ENCODE results near the gene B4GALNT4. TPM values are rescaled to one million over a fixed set of nuclear protein-coding genes. Genes with fewer than 3 reads are reported as not detected.

Gene B4GALNT4
- total and polyA plus RNA-seq, 2 of the 8 experiments (the other 6 are each of a cell fraction or from before 2014, with no cell fraction given) = 40.9 to 76.3 TPM

DNA sequence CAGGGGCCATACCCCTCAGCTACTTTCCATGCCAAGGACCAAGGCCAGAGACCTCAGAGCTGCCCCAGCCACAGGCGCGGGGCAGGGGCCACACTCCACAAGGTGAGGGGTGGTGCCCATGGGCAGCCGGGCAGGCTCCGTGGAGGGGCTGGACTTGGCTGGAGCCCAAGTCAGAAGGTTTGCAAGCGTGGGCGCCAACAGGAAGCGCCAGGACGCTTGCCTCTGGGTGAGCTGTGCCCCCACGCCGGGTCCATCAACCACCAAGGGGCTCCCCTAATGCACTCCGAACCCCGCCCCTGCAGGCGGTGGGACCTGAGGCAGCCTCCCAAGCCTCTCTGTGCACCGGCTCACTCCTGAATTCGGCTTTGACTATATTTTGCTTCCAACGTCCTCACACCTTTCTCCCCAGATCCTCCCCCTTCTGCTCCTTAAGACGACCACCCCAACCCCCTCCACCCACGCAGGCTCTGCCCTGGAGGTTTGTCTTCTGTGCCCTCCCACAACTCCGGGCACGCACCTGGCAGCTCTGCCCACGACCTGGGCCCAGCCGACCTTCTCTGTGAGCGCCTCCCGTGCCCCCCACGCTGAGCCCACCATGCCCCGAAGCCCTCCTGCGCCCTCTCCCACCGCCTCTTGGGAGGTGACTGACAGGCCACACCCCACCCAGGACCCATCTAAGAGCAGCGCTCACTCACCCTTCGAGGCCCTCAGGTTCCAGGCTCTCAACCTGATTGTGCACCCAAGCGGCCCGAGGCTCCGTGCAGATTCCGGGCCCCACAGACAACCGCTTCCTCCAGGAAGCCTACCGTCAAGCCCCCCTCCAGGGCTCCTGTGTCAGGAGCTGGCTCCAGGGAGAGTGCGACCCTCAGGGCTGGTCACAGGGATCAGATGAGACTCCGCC is 22.1 kb downstream of the B4GALNT4 start:
- Histone ChIP-seq H3K4ac (replicated peaks; ENCODE audit: insufficient read length, low read depth, low read length) (no peak overlapping the region), H4K20me1 (replicated peaks in 1 of 2; ENCODE audit: control insufficient read depth in 1 of 2, insufficient read depth in 2 of 2, low read length in 2 of 2) (peaks cover under 1 to 9% of the 10 kb centered on the region in 2 experiments), H3K23ac (ENCODE audit: insufficient read length) (no peak overlapping the region), H2AK5ac (ENCODE audit: low read depth, low read length) (no peak overlapping the region), H3K4me3 (ENCODE audit: extremely low read depth in 1 of 4, insufficient read depth in 2 of 4, low read depth in 3 of 4, low read length in 4 of 4) (no peak overlapping the region), H3K27ac (ENCODE audit: low read depth, low read length) (no peak overlapping the region), H2AFZ (ENCODE audit: low read length) (no peak overlapping the region), H2BK5ac (ENCODE audit: low read depth, low read length) (no peak overlapping the region), H3K79me2 (ENCODE audit: control insufficient read depth in 1 of 2, insufficient read depth in 2 of 2, low read length in 2 of 2) (no peaks in the 10 kb centered on the region), H3K4me2 (ENCODE audit: insufficient read depth in 1 of 2, low read depth in 2 of 2, low read length in 2 of 2) (no peak overlapping the region), H3K23me2 (ENCODE audit: low read depth, low read length) (peaks cover 10% of the 10 kb centered on the region; the same call in 1 of the 2 replicates), H2BK15ac (ENCODE audit: low read length) (no peak overlapping the region; the same call in 1 of the 2 replicates), H2BK20ac (ENCODE audit: low read length) (no peak overlapping the region), H3K18ac (ENCODE audit: extremely low read depth, low read length) (no peak overlapping the region), H2BK12ac (ENCODE audit: low read depth, low read length) (no peak overlapping the region), H3K27me3 (replicated peaks in 1 of 4; ENCODE audit: control insufficient read depth in 3 of 4, extremely low read depth in 1 of 4, insufficient read depth in 3 of 4, low read length in 3 of 4) (no peaks in the 10 kb centered on the region), H3K9me3 (ENCODE audit: insufficient read depth in 2 of 2, low read depth in 1 of 2, low read length in 1 of 2) (peaks cover 7 to 9% of the 10 kb centered on the region in 2 experiments), H3K79me1 (ENCODE audit: low read depth, low read length) (peaks cover 2% of the 10 kb centered on the region; the same call in 1 of the 2 replicates), H4K91ac (replicated peaks; ENCODE audit: insufficient read length, low read length) (no peak overlapping the region), H3K14ac (ENCODE audit: insufficient read length) (no peak overlapping the region), H2BK120ac (replicated peaks; ENCODE audit: low read depth, low read length) (no peak overlapping the region), H3K4me1 (replicated peaks in 1 of 4; ENCODE audit: control insufficient read depth in 3 of 4, insufficient read depth in 4 of 4, low read length in 3 of 4) (peaks cover 6 to 15% (median 6%) of the 10 kb centered on the region in 4 experiments; a peak in 6 of 7 replicates), H4K5ac (ENCODE audit: insufficient read length, low read depth, low read length) (no peak overlapping the region), H3K9ac (replicated peaks in 1 of 4; ENCODE audit: extremely low read depth in 1 of 4, low read depth in 3 of 4, low read length in 3 of 4) (no peak overlapping the region), H3K56ac (replicated peaks; ENCODE audit: insufficient read length, low read depth, low read length) (no peak overlapping the region), H3K36me3 (ENCODE audit: control insufficient read depth in 2 of 4, insufficient read depth in 4 of 4, low read length in 3 of 4) (no peaks in the 10 kb centered on the region), H4K8ac (ENCODE audit: extremely low read depth, insufficient read depth, low read length) (no peak overlapping the region)
- DNase-seq (ENCODE audit: low read depth in 1 of 2, low spot score in 2 of 2) (no peak), FAIRE-seq (no peak)
- CTCF ChIA-PET (ENCODE audit: partially characterized antibody) = interaction anchor here (0.9 to 2.3 kb wide), 11 partner anchors 13 to 166 kb away, joined by 3 to 11 read pairs (median 4); no protein-coding TSS in a partner anchor
- POLR2A ChIA-PET (ENCODE audit: partially characterized antibody) = interaction anchor here (0.6 to 4.2 kb wide), 6 partner anchors 8 to 428 kb away, joined by 3 to 20 read pairs (median 4); no protein-coding TSS in a partner anchor
- WGBS, 2 experiments (ENCODE audit: extremely low coverage in 1 of 2, insufficient coverage in 1 of 2, insufficient read length in 1 of 2, insufficient replicate concordance in 2 of 2, low coverage in 1 of 2, low lambda C conversion rate in 2 of 2, missing lambda C conversion rate in 1 of 2) = 92% methylated on average over 36 of the region's 38 CpGs; no CpG with 5 or more reads in 1 of the 2 experiments
- TF ChIP-seq KDM5A (IDR thresholded peaks at IDR 0.05; ENCODE audit: low read length) = no peak
- TF ChIP-seq BRCA1 (IDR thresholded peaks at IDR 0.05; ENCODE audit: low read depth, low read length) = no peak
- TF ChIP-seq NANOG (IDR thresholded peaks at IDR 0.05; ENCODE audit: insufficient read depth, low read depth, low read length, poor library complexity, severe bottlenecking) = no peak
- TF ChIP-seq SIX5 (IDR thresholded peaks at IDR 0.05; ENCODE audit: low read depth, low read length) = no peak
- TF ChIP-seq, protein P1, sequence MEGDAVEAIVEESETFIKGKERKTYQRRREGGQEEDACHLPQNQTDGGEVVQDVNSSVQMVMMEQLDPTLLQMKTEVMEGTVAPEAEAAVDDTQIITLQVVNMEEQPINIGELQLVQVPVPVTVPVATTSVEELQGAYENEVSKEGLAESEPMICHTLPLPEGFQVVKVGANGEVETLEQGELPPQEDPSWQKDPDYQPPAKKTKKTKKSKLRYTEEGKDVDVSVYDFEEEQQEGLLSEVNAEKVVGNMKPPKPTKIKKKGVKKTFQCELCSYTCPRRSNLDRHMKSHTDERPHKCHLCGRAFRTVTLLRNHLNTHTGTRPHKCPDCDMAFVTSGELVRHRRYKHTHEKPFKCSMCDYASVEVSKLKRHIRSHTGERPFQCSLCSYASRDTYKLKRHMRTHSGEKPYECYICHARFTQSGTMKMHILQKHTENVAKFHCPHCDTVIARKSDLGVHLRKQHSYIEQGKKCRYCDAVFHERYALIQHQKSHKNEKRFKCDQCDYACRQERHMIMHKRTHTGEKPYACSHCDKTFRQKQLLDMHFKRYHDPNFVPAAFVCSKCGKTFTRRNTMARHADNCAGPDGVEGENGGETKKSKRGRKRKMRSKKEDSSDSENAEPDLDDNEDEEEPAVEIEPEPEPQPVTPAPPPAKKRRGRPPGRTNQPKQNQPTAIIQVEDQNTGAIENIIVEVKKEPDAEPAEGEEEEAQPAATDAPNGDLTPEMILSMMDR (IDR thresholded peaks at IDR 0.05; ENCODE audit: control extremely low read depth in 1 of 3, insufficient read depth in 1 of 3, low read depth in 1 of 3, low read length in 3 of 3) = no peak
- TF ChIP-seq CTBP2 (IDR thresholded peaks at IDR 0.05; ENCODE audit: borderline replicate concordance, insufficient read depth, insufficient read length, low read length) = no peak
- no peak for TF ChIP-seq POLR2A (IDR thresholded peaks at IDR 0.05; ENCODE audit: control extremely low read depth in 1 of 2, low read depth in 2 of 2, low read length in 2 of 2)
- TF ChIP-seq CREB1 (IDR thresholded peaks at IDR 0.05) = no peak
- TF ChIP-seq HDAC6 (IDR thresholded peaks at IDR 0.05; ENCODE audit: low read depth, low read length) = no peak

Measured in H1 (cell line).